Adrenal gland (tissue), 5 donors: Measurements from ENCODE around the gene ARHGEF3.

Source experiments
- POLR2A ChIP-seq, 2 donors: fragments of 450-650 bp; IDR thresholded peaks; one replicate each; pipeline ENCODE4 v1.6.1; 2017; ENCODE audit warnings: antibody characterized with exemption in 2 of 2, mild to moderate bottlenecking in 2 of 2, moderate library complexity in 1 of 2
- TF ChIP-seq, protein P1 (sequence below), 6 experiments: fragments of 450-650 bp in 4 of 6; fragments of 200-600 bp in 2 of 6; sonication (generic) in 1 of 6; IDR thresholded peaks; 1 replicate in 5 of 6; 2 replicates in 1 of 6; pipeline versions ENCODE4 v1.5.1 to v1.8.0; 2016 to 2021; ENCODE audit warnings: antibody characterized with exemption in 6 of 6, mild to moderate bottlenecking in 2 of 6, moderate library complexity in 1 of 6
- donor health status: DM: no; HTN: no; CAD: no.

DNA sequence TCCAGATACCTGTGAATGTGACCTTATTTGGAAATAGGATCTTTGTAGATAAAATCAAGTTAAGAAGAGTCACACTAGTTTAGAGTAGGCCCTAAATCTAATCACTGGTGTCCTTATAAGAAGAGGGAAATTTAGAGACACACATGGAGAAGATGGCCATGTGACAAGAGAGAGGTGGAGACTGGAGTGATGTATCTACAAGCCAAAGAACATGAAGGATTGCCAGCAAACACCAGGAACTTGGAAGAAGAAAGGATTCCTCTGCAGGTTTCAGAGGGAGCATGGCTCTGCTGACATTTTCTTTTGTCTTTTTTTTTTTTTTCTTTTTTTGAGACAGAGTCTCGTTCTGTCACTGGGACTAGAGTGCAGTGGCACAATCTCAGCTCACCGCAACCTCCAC, 20.8 kb downstream of the ARHGEF3 start:
- no peak for TF ChIP-seq POLR2A (IDR thresholded peaks at IDR 0.05)
- TF ChIP-seq, protein P1, sequence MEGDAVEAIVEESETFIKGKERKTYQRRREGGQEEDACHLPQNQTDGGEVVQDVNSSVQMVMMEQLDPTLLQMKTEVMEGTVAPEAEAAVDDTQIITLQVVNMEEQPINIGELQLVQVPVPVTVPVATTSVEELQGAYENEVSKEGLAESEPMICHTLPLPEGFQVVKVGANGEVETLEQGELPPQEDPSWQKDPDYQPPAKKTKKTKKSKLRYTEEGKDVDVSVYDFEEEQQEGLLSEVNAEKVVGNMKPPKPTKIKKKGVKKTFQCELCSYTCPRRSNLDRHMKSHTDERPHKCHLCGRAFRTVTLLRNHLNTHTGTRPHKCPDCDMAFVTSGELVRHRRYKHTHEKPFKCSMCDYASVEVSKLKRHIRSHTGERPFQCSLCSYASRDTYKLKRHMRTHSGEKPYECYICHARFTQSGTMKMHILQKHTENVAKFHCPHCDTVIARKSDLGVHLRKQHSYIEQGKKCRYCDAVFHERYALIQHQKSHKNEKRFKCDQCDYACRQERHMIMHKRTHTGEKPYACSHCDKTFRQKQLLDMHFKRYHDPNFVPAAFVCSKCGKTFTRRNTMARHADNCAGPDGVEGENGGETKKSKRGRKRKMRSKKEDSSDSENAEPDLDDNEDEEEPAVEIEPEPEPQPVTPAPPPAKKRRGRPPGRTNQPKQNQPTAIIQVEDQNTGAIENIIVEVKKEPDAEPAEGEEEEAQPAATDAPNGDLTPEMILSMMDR (IDR thresholded peaks at IDR 0.05), result no peak
